ENCODE measurements around the gene PDS5A. TPM values are rescaled to one million over a fixed set of nuclear protein-coding genes. Genes with fewer than 3 reads are reported as not detected.

The PDS5A gene
- total and polyA plus RNA-seq, 2 of the 13 experiments (the other 11 are each of a cell fraction or from before 2014, with no cell fraction given), result 31.8 to 57.0 TPM

DNA sequence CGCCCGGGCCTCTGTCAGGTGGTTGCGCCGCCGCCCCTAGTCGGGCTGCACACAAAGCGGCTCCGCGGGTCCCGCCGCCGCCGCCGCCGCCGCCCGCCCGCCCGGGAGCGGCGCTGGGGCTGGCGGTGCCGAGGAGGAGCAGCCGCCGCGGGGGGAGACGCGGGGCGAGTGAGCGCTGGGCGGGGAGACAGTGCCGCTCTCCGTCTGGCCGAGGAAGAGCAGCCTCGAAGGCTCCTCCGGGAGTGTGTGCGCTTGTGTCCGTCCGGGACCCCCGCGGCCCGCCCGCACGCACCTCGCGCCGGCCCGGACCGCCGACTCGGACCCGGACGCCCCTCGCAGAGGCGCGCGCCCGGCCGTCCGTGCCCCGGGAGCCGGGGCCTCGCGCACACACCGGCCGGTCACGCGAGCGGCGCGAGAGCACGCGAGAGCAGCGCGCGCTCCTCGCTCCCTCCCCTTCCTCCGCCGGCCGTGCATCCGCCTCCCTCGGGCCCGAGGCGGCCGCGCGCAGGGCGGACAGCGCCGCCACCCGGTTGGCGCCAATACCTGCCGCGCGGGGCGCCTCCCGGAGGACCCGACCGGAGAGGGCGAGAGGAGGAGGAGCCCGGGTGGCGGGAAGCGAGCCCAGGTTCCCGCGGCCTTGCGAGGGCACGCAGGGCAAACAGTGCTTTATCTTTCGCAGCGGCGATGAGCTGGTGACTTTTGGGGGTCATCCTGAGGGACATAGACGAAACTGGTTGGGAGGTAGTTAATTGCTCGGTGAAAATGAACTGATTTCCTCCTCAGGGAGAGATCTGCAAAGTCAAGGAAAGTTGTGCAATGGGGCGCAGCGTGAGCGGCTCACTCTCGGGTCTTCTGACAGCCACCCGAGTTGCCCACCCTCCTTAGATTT lies at the start of gene PDS5A (continued):
- TF ChIP-seq, protein P1, sequence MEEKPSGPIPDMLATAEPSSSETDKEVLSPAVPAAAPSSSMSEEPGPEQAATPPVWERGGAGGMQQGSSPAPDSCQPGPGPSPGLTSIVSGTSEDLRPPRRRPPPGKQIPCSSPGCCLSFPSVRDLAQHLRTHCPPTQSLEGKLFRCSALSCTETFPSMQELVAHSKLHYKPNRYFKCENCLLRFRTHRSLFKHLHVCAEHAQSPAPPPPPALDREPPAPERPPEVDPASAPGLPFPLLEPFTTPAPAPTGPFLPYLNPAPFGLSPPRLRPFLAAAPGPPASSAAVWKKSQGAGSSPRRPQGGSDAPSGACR (CRISPR knock-in tag; IDR thresholded peaks at IDR 0.05), result 0 out of 2 replicates have a peak, but pooled peaks have one; percentile 61
- TF ChIP-seq ZNF552 (CRISPR knock-in tag; IDR thresholded peaks at IDR 0.05; ENCODE audit: borderline replicate concordance), result no peak
- TF ChIP-seq HNF1B (CRISPR knock-in tag; IDR thresholded peaks at IDR 0.05), result peak; percentile 58; the same call in 1 of the 2 replicates
- no peak for TF ChIP-seq ZNF484 (CRISPR knock-in tag; IDR thresholded peaks at IDR 0.05; ENCODE audit: borderline replicate concordance, low read depth)
- no peak; the same call in 1 of the 2 replicates for TF ChIP-seq PLSCR1 (CRISPR knock-in tag; IDR thresholded peaks at IDR 0.05; ENCODE audit: borderline replicate concordance)
- peak; percentile 19; the same call in 1 of the 2 replicates for TF ChIP-seq FOSL2 (CRISPR knock-in tag; IDR thresholded peaks at IDR 0.05)
- no peak for TF ChIP-seq NFE2L1 (CRISPR knock-in tag; IDR thresholded peaks at IDR 0.05; ENCODE audit: borderline replicate concordance)
- no peak; the same call in 1 of the 2 replicates for TF ChIP-seq ZNF460 (CRISPR knock-in tag; IDR thresholded peaks at IDR 0.05; ENCODE audit: borderline replicate concordance)
- peak; percentile 95; the same call in 1 of the 2 replicates for TF ChIP-seq ZNF567 (CRISPR knock-in tag; IDR thresholded peaks at IDR 0.05; ENCODE audit: borderline replicate concordance)
- TF ChIP-seq ZNF878 (CRISPR knock-in tag; IDR thresholded peaks at IDR 0.05), result peak; percentile 72; the same call in 1 of the 2 replicates
- TF ChIP-seq ZNF207 (IDR thresholded peaks at IDR 0.05; ENCODE audit: borderline replicate concordance), result no peak
- TF ChIP-seq SKI (IDR thresholded peaks at IDR 0.05; ENCODE audit: partially characterized antibody), result peak; percentile 77
- TF ChIP-seq ZNF672 (CRISPR knock-in tag; IDR thresholded peaks at IDR 0.05), result peak; percentile 54; the same call in 1 of the 2 replicates
- TF ChIP-seq ELF4 (CRISPR knock-in tag; IDR thresholded peaks at IDR 0.05; ENCODE audit: borderline replicate concordance), result no peak
- TF ChIP-seq MED13 (CRISPR knock-in tag; IDR thresholded peaks at IDR 0.05), result peak; percentile 41; the same call in 1 of the 2 replicates
- TF ChIP-seq DNMT3B (CRISPR knock-in tag; conservative IDR thresholded peaks at IDR 0.05), result no peak
- no peak; the same call in 1 of the 2 replicates for TF ChIP-seq SIN3A (IDR thresholded peaks at IDR 0.05; ENCODE audit: borderline replicate concordance, low read depth, low read length)
- TF ChIP-seq POLR2AphosphoS2 (IDR thresholded peaks at IDR 0.05; ENCODE audit: low read depth, low read length), result no peak
- TF ChIP-seq, protein P2, sequence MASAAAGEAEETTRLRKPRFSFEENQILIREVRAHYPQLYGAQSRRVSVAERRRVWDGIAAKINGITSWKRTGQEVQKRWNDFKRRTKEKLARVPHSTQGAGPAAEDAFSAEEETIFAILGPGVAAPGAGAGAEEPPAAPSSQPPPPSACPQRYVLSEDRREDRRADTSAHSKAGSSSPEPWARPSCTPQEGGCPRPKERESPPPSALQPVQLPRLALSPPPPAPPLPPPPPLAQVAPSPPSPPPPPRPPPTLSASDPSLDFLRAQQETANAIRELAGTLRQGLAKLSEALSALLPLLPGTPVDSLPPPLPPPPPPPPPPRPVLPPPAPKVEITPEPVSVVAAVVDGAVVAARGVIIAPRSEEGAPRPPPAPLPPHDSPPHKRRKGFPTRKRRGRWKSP (CRISPR knock-in tag; IDR thresholded peaks at IDR 0.05), result 0 out of 2 replicates have a peak, but pooled peaks have one; percentile 39
- no peak for TF ChIP-seq SMARCC2 (IDR thresholded peaks at IDR 0.05)
- TF ChIP-seq ATRX (CRISPR knock-in tag; IDR thresholded peaks at IDR 0.05; ENCODE audit: borderline replicate concordance), result no peak
- peak; percentile 41; the same call in 1 of the 2 replicates for TF ChIP-seq SRY (CRISPR knock-in tag; IDR thresholded peaks at IDR 0.05)

All from HepG2 (cell line).